Lower leg skin (tissue), 4 donors: ENCODE results near the gene WBP11. TPM values are rescaled to one million over a fixed set of nuclear protein-coding genes. Genes with fewer than 3 reads are reported as not detected.

Experiments used
- DNase-seq, 2 donors: peaks; one replicate each; pipeline ENCODE4 v3.0.0-alpha.2; 2019; ENCODE audit warnings: low spot score in 2 of 2
- H3K4me3 ChIP-seq: fragments of 200-600 bp; sonication (generic); 2 replicates; pipeline ENCODE4 v1.5.1; 2017; ENCODE audit warnings: mild to moderate bottlenecking, low read depth; ENCODE audit not compliant: poor library complexity, severe bottlenecking
- CTCF ChIP-seq, 3 donors: fragments of 450-650 bp; IDR thresholded peaks; one replicate each; pipeline ENCODE4 v1.5.1; 2016; ENCODE audit warnings: antibody characterized with exemption in 3 of 3, mild to moderate bottlenecking in 3 of 3, moderate library complexity in 2 of 3
- POLR2A ChIP-seq, 2 donors: fragments of 450-650 bp; IDR thresholded peaks; one replicate each; pipeline ENCODE4 v1.6.1; 2016 to 2017; ENCODE audit warnings: antibody characterized with exemption in 2 of 2, mild to moderate bottlenecking in 1 of 2, moderate library complexity in 1 of 2
- whole genome bisulfite sequencing, 2 donors: methylation state at CpG; one replicate each; pipeline ENCODE4 v1.1.5; 2018; 5-methylcytosine and 5-hydroxymethylcytosine counted together
- intact Hi-C: fragments of 100-400 bp; cut with DNase I; formaldehyde crosslinking; loops from one replicate; pipeline ENCODE4 v1.15.0; 2023; ENCODE audit warnings: low total_unique reads
- total RNA-seq, 4 donors: library from RNA; depleted of rRNA; stranded (reverse); fragments of >200 nt; gene quantifications; one replicate each; pipeline ENCODE4 v1.1.0, GENCODE V29; 2016

Gene WBP11
- total RNA-seq, result 10 to 100 TPM; 12.1 to 23.2 (median 21.0) TPM

- WGBS, 2 donors, result 1% methylated on average over 49 to 50 of the region's 50 CpGs
- peak; percentile 98 for DNase-seq
- TF ChIP-seq POLR2A (IDR thresholded peaks at IDR 0.05) (no peak), CTCF (IDR thresholded peaks at IDR 0.05) (no peak)
- peak within 1 kb of the TSS; percentile 98 for H3K4me3 ChIP-seq
- intact Hi-C loops, result no loop called here
Measured at GRCh38 chr12:14803011-14803829, at the start of gene WBP11, which contains the start of gene C12orf60. Gene WBP11, minus strand, starts transcription at chr12:14803478. Its CDS starts 2,095 bp downstream, at chr12:14801383. Gene C12orf60, plus strand, starts transcription at chr12:14803670. Its CDS starts 19,266 bp downstream, at chr12:14822936.

DNA sequence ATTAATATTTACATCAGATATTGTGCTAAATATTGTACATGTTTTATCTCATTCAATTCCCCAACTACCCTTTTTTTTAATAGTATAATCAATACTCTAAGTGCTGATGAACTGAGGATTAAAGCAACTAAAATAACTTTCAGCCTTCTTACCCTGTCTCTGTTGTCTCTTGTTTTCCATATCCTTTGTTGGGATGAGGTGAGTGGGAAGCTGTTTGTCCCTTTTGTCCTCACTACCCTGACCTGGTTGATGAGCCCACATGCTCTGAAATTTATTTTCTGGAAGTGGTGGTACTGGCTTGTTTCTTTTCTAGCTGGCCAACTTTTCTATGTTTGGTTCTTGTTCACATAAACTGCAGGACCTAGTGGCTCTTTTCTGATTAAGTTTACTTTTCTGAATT lies 49.6 kb upstream of the WBP11 start:
- no peak overlapping the region for H3K4me3 ChIP-seq
- intact Hi-C loops, result no loop called here
- DNase-seq, result no peak
- no peak for TF ChIP-seq POLR2A (IDR thresholded peaks at IDR 0.05)
- no peak for TF ChIP-seq CTCF (IDR thresholded peaks at IDR 0.05)

DNA sequence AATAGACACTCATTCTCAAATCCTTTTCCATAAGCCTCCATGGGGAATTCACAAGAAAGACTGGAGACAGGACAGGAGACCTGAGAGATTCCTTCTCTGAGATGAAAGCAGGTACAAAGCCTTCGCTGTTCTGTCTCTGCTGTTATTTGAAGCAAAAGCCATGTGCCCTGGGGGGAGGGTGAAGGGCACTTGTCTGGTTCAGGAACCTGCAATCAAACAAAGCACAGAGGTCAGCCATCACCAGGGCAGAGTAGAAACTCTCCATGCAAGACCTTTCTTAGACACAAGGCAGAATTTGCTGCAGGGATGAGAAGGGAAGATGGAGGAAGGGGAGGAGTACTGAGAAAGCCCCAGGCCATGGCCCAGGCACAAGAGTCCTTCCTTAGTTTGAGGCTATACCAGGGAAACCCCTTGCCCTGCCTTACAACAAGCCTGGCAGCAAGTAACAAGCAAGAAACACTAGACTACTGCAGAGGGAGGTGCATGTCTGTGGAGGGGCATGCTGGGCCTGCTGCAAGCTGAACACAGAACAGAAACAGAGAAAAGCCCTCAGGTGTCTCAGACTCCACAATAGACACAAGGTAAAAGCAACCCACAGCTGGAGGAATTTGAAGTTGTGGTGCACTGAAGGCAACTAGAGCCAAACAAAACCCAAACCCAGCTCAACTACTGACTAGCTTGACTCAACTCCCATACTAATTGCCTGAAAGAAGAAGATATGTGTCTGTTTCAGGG lies 47.8 kb upstream of the WBP11 start:
- intact Hi-C loops, result no loop called here
- no peak overlapping the region for H3K4me3 ChIP-seq
- no peak for DNase-seq
- TF ChIP-seq CTCF (IDR thresholded peaks at IDR 0.05) (no peak), POLR2A (IDR thresholded peaks at IDR 0.05) (no peak)
- 0 to 47% methylated on average over 1 of the region's 1 CpG for WGBS, 2 donors

GRCh38 chr12:14849661-14850060 lies 46.4 kb upstream of the WBP11 start:
- no peak overlapping the region for H3K4me3 ChIP-seq
- DNase-seq, result no peak
- TF ChIP-seq POLR2A (IDR thresholded peaks at IDR 0.05), result no peak
- TF ChIP-seq CTCF (IDR thresholded peaks at IDR 0.05), result no peak
- intact Hi-C loops, result no loop called here
- WGBS, 2 donors, result 13 to 21% methylated on average over 2 of the region's 2 CpGs

- TF ChIP-seq POLR2A (IDR thresholded peaks at IDR 0.05) (no peak), CTCF (IDR thresholded peaks at IDR 0.05) (no peak)
- intact Hi-C loops, result no loop called here
- WGBS, 2 donors, result 64 to 66% methylated on average over 4 of the region's 4 CpGs
- no peak for DNase-seq
- no peak overlapping the region for H3K4me3 ChIP-seq
Measured at GRCh38 chr12:14846876-14847580, 43.8 kb upstream of the WBP11 start.
